H1 (cell line): ENCODE measurements around the gene RPSA. TPM values are rescaled to one million over a fixed set of nuclear protein-coding genes. Genes with fewer than 3 reads are reported as not detected.

ENCODE experiments used
- BCL11A ChIP-seq, 2 experiments: IDR thresholded peaks; one replicate each; pipeline ENCODE4 v1.6.1; 2011; ENCODE audit warnings: low read depth in 2 of 2, low read length in 2 of 2, mild to moderate bottlenecking in 2 of 2
- polyA plus RNA-seq, 7 experiments: library from polyadenylated mRNA; depleted of rRNA in 3 of 7; stranded (reverse) in 5 of 7; unstranded in 2 of 7; fragments of >200 nt in 5 of 7; fragments of 200-250 nt in 2 of 7; gene quantifications; 1 replicate in 5 of 7; 2 replicates in 1 of 7; 4 replicates in 1 of 7; pipeline versions ENCODE4 v1.2.1 to v1.2.3, GENCODE V29; 2011 to 2013; ENCODE audit warnings: missing spikeins in 2 of 7, mixed read lengths in 2 of 7
- total RNA-seq: library from RNA; stranded (reverse); fragmentation: NEBNext Ultra II Directional; extraction: Animal tissue kit (Norgen Biotek cat#: 25700); gene quantifications from 2 replicates; pipeline ENCODE4 v1.2.1, GENCODE V29; 2021
- TF ChIP-seq, protein P1 (sequence below): IDR thresholded peaks from 2 replicates; pipeline ENCODE4 v1.6.1; 2011; ENCODE audit warnings: low read depth, mild to moderate bottlenecking, low read length; ENCODE audit not compliant: insufficient read depth
- TF ChIP-seq, protein P2 (sequence below): IDR thresholded peaks from 2 replicates; pipeline ENCODE4 v1.6.1; 2011; ENCODE audit warnings: low read length, improper control_type of control experiment

RPSA gene
- total and polyA plus RNA-seq, 2 of the 8 experiments (the other 6 are each of a cell fraction or from before 2014, with no cell fraction given), result 2,661 to 7,468 TPM

DNA sequence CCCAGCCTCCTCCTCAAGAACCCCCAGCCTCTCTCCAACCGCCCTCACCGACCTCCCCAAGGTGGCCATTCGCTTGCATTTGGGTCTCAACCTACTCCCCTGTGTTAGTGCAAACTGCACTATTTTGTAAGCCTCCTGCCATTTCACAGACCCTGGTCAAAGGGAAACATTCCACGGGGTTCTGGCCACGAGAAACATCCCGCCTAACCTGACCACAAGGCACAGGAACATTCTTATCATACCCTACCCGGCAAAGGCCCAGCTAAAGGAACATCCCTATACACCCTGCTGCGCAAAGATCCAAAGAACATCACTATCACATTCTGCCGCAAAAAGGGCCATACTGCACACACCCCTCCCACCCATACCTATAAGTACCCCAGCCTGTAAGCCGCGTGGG lies 22.9 kb downstream of the RPSA start (continued):
- TF ChIP-seq, protein P1, sequence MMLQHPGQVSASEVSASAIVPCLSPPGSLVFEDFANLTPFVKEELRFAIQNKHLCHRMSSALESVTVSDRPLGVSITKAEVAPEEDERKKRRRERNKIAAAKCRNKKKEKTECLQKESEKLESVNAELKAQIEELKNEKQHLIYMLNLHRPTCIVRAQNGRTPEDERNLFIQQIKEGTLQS, result no peak
- TF ChIP-seq BCL11A (IDR thresholded peaks at IDR 0.05; ENCODE audit: low read depth in 2 of 2, low read length in 2 of 2), result no peak
- TF ChIP-seq, protein P2, sequence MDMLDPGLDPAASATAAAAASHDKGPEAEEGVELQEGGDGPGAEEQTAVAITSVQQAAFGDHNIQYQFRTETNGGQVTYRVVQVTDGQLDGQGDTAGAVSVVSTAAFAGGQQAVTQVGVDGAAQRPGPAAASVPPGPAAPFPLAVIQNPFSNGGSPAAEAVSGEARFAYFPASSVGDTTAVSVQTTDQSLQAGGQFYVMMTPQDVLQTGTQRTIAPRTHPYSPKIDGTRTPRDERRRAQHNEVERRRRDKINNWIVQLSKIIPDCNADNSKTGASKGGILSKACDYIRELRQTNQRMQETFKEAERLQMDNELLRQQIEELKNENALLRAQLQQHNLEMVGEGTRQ, result no peak
- TF ChIP-seq, all 59 proteins: peak for 0
